NK-92 (cell line): ENCODE data around the gene CFLAR.

Experiments used
- DNase-seq: peaks from one replicate; lab custom pipeline; 2025; ENCODE audit not compliant: unreplicated experiment; lab: John Stamatoyannopoulos, UW

The CFLAR gene

DNA sequence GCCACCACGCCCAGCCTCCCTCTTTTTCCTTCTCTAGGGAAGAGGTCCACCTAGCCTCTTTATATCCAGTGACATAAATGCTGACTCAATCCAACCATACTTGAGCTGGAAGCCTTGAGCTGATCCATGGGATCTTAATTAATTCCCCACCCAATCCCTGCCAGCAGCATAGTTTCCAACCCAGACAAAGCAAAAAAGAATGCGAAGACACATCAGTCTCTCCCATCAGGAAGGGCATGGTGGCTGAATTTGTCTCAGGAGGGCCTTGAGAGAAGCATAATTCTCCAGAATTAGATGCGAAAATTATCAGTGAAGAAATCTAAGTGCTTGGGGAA is 89.5 kb downstream of the CFLAR start:
- no peak for DNase-seq

DNA sequence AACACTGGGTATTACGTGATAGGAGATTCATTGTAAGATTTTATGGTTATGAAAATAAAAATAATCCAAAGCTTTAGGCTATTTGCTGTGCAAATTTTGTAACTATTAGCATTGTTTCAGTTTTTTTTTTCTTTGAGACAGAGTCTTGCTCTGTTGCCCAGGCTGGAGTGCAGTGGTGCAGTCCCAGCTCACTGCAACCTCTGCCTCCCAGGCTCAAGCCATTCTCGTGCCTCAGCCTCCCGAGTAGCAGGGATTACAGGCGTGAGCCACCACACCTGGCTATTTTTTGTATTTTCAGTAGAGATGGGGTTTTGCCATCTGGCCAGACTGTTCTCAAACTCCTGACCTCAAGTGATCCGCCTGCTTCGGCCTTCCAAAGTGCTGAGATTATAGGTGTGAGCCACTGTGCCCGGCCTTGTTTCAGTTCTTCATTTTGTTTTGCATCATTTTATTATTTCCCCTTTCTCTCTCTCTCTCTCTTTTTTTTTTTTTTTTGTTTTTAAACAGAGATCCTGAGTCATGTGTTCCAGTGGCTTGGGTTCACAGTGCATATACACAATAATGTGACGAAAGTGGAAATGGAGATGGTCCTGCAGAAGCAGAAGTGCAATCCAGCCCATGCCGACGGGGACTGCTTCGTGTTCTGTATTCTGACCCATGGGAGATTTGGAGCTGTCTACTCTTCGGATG is 92.7 kb downstream of the CFLAR start:
- DNase-seq = no peak

DNA sequence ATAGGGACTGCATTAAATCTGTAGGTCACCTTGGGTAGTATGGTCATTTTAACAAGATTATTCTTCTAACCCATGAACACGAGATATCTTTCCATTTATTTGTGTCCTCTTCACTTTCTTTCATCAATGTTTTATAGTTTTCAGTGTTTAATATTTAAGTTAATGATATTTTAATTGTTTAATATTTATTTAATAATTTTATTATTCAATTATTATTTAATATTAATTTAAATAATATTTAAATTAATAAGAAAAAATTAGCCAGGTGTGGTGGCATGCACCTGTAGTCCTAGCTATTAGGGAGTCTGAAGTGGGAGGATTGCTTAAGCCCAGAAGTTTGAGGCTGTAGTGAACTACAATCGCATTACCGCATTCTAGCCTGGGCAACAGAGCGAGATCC is 100.0 kb downstream of the CFLAR start:
- no peak for DNase-seq

DNA sequence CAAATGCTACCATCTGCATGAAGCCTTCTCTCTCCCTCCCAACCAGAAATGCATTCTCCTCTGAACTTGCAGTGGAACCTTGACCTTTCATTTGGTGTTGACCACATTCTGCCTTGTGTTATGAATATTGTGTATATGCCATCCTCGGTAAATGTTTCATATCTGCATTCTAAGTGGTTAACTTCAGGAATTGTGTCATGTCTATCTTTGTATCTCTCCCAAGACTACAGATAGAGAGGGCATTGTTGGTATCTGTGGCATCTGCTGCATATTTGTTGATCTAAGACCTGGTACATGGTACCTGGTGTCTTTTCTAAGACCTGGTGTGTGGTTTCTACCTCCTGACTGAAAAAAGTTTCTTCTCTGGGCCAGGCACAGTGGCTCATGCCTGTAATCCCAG is 101.0 kb downstream of the CFLAR start:
- DNase-seq = no peak

DNA sequence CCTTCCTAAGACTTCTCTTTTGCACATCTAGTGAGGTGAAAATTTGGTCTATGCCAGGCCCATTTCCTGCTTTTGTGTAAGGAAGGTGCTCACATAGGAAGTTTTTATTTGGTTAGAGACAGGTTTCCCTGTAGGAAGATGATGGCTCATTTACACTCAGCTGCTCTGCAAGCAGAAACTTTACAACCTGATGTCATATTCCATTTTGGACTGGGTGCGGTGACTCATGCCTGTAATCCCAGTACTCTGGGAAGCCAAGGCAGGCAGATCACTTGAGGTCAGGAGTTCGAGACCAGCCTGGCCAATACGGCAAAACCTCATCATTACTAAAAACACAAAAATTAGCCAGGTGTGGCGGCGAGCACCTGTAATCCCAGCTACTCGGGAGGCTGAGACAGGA is 102.8 kb downstream of the CFLAR start:
- no peak for DNase-seq

DNA sequence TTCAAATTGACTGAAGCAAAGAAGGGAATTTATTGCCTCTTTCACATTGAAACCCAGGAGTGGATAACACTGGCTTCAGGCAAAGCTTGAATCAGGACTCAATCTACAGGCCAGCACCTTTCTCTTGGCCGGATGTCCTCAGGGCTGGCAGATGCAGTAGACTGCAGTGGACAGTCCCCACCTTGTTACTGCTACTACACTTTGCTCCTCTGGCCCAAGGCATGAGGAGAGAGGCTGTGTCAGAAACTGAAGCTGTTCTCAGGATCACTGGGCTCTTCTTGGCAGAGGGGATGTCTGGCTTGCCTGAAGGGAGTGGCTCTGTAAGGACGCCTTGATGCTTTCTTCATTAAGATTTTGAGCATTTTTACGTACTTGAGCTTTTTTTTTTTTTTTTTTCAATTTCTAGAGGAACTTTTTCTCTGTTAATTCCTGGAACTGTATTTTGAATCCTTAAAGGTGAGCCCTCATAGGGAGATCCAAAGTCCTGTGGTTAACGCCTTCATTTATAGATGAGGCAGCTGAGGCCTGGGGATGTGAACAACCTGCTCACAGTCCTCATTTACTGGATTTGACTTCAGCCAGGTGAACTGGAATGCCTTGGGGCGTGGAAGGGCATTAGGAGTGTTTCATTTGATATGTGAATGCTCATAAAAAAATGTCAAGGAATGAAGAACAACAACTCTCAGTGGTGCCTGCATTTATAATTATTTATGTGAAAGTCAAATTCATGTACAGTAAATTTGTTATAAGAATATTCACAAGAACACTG is 103.5 kb downstream of the CFLAR start:
- DNase-seq = no peak

DNA sequence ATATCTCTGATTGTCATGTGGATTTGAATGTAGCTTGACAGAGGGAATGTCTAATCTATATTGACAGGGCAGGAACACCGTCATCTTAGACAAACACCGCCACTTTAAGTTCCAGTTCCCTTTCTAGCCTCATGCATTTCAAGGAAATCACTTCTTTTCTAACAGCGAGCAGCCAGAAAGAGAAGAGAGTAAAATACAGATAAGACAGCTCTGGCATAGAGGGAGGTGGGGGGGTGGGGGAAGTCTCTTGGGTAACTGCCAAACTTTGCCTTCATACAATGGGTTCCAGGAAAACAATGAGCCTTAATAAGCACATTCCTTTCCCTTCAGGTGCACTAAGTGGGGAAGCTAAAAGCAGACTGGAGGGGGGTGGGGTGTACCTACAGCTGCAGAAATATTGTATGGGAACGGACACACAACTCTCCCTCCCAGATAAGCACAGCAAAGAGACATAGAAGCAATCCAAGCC is 104.2 kb downstream of the CFLAR start:
- DNase-seq = no peak

DNA sequence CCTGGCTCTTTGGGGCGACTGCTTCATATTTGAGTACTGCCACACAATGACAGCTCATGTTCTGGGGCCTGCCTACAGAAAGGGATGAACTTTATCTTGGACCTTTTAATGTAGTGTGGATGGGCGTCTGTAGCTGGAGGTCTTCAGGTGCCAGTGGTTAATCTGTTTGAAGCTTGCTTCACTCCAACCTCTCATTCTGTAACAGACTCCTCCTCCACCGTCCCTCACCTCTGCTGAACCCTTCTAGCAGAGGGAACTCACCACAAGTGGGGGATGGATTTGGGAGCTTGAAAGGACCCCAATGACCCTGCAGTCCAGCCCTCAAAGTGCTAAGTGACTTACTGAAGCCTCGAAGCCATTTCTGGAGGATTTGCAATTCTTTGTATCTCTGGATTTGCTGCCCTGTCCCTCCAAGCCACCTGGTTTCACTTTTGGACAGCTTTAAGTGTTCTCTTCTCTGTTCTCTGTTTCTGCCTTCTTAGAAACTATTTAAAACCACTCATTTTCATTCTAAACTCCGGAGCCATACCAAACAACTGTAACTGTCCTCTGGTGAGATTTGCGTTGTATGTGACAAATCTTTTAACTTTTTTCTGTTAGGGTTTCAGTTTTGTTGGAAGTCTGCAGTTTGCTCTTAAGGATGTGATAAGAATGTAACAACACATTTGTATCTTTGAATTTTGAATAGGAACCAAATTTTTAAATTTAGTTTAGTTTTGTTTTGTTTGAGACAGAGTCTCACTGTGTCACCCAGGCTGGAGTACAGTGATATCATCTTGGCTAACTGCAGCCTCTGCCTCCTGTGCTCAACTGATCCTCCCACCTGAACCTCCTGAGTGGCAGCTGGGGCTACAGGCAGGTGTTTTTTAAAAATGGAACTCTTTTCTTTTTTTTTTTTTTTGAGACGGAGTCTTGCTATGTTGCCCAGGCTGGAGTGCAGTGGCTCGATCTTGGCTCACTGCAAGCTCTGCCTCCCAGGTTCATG is 107.4 kb downstream of the CFLAR start:
- no peak for DNase-seq
